NCI-H345 treated with DMSO at 0.1 percent for 48 hours (cell line): Measurements from ENCODE around the gene TMEM253.

Experiments
- DNase-seq: peaks from one replicate; lab custom pipeline; 2025; ENCODE audit not compliant: unreplicated experiment; lab: John Stamatoyannopoulos, UW

TMEM253 gene

GRCh38 chr14:21100931-21101330, at the start of gene TMEM253:
TMEM253 (plus strand) TSS chr14:21101066; CDS start chr14:21101344, 278 bp downstream.
- DNase-seq, result no peak

GRCh38 chr14:21053184-21054122, 47.4 kb upstream of the TMEM253 start:
- no peak for DNase-seq

- DNase-seq, result no peak
These were observed 46.6 kb upstream of the TMEM253 start for GRCh38 chr14:21054123-21054767.

GRCh38 chr14:21054768-21055145, 46.1 kb upstream of the TMEM253 start:
- DNase-seq, result no peak

DNA sequence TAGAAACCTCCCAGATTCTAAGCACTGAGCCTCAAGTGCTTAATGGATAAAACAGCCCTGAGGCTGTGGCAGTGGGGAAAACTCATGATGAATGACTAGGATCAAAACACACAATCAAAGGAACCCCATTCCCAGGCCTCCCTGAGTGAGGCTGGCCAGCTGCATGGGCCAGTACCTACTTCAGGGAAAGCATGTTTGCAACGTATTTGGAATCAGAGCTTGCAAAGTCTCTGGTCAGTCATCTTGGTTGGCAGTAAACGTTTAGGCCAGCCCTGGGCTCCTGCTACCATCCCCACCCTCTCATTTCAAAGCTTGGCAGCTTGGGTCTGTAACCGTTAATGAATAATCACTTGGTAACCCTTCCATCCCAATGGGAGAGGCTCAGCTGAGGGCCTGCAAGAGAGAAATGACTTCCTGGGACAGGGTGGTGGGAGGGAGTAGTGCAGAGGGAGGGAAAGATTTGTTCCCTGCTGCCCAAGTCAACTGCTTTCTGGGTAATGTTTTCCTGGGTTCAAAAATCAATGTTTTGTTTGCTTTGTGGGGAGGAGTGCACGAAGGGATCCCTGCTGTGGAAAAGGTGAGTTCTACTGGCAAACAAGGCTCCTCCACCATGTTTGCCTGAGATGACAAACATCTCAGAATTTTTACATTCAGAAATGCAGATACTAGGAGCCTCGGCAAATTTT, 45.3 kb upstream of the TMEM253 start:
- DNase-seq, result no peak

DNA sequence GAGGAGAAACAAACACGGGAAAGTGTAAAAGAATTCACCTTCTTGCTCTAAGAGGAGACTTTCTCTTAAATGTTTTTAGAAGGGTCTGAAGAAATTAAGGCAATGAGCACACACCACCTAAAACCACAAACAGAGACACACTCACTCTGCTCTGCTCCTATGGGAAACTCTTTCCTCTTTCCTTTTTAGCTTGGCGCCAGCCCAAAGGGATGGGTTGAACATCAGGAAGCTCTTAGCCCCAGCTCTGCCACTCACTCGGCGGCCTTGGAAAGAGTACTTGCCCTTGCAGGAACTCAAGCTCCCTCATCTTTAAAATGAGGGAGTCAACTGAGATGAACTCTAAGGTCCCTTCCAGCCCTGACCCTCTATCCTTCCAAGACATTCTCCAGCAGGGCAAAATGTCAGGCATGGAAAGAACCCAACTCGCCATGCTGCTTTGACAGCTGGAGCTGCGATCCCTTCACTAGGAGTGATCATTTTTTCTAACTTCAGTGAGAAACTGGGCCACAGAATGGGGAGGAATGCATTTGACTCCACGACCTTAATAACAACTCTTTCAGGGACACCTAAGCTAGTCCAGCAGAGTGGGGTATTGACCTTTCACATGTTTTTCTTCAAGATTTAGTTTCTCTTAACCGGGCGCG, 44.2 kb upstream of the TMEM253 start:
- no peak for DNase-seq

DNA sequence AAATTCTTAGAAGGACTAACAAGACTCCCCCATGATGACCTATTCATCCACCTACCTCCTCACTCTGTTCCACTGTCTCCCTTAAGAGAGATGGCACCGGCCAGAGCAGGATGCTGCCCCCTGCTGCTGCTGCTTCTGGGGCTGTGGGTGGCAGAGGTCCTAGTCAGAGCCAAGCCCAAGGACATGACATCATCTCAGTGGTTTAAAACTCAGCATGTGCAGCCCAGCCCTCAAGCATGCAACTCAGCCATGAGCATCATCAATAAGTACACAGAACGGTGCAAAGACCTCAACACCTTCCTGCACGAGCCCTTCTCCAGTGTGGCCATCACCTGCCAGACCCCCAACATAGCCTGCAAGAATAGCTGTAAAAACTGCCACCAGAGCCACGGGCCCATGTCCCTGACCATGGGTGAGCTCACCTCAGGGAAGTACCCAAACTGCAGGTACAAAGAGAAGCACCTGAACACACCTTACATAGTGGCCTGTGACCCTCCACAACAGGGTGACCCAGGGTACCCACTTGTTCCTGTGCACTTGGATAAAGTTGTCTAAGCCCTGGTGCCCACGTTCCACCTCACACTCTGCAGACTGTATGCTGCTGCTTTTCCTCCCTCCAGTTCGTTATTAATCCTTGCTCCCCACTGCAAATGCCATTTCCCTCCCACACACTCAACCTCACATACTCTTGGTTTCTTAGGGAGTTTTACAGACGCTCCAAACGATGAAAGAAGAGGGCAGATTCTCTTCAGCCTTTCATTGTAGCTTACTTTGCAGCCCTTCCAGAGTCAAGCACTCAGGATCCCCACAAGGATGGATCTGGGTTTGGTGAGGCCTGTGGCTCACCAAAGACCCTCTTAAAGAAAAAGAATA, 42.8 kb upstream of the TMEM253 start, which contains the start of gene RNASE8:
Gene RNASE8, plus strand, starts transcription at position 20 of the 873 bp plus-strand sequence. Its CDS starts 71 bp downstream, at position 91.
- DNase-seq, result no peak

DNA sequence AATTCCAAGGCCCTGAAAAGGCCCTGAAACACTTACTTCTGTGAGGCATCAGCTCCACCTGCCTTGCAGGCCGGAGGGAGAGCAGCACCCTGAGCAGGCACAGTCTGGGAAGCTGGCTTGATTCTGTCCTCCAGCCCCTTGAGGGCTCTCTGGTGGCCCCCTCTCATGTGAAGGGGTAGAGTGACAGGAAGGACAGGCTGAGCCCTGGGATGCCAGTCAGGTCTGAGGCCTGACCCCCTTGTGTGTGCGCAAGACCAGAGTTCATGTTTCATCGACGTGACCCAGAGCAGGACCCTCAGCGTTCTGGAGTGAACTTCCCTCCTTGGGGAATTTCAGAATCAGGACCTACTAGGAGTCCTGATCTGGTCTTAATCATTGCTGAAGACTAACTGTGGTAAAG, 42.0 kb upstream of the TMEM253 start:
- no peak for DNase-seq

DNA sequence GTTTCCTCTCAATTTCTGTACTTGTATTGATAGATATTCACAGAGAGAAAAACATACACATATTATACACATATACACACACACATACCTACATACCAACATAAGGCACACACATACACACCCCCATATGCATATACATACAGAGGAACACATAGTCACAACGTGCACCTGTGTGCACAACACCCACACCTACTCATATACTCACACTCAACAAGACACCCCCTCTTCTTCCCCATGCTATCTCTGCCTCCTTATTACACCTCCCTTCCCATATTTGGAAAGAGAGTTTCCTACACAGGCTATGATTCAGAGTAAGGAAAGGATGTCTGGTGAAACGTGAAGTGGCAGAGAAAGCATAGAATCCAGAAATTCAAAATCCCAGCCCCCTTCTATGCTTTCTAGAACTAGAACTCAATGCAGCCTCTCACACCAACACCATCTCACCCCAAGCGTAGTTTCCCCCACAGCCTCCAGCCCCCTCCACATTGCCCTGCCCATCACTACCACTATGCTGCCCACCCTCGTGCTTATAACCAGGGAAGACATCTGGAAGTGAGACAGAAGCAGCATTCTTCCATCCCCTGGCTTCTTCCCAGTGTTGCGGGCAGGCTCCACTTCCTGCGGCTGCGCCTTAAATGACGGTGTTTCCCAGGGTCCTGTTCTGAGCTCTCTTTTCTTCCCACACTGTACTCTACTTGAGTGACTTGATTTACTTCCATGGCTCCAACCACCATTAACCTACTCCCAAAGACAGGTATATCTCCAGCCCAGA, 40.8 kb upstream of the TMEM253 start:
- no peak for DNase-seq

GRCh38 chr14:21060614-21061346, 40.1 kb upstream of the TMEM253 start:
- DNase-seq, result no peak

DNA sequence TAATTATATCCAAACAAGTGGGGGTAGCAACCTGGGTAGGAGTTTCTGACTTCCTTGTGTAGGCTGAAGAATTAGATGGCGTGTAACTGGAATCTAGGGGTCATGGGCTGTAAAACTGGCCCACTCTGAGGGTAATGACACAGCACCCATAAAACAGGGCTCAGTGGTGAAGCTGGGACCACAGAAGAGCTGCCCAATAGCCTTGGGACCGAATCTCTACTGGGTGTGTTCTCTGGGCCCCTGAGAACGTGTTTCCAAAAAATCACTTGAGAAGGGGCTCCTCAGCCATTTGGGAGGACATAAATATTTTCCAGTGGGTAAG, 39.6 kb upstream of the TMEM253 start:
- no peak for DNase-seq

DNA sequence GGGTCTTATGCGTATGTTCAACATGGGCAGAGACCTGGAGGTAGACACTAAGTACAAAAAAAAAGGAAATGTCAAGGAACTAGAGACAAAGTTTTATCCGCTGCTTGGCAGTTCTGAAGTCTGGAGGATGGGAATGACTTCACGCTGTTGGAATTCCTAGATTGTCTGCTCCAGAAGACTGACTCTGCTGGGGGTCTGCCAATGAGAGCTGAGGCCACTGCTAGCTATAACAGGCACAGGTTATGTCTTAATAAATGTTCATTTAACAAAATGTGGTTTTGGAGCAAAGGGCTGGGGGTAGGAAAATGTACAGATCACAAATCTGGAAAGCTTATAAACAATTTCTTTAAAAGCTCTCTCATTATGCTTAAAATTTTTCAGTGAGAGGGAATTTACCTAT, 37.4 kb upstream of the TMEM253 start:
- no peak for DNase-seq

GRCh38 chr14:21066882-21067502, 33.9 kb upstream of the TMEM253 start:
- no peak for DNase-seq

GRCh38 chr14:21068521-21069387, 32.1 kb upstream of the TMEM253 start:
- DNase-seq, result peak; percentile 59

DNA sequence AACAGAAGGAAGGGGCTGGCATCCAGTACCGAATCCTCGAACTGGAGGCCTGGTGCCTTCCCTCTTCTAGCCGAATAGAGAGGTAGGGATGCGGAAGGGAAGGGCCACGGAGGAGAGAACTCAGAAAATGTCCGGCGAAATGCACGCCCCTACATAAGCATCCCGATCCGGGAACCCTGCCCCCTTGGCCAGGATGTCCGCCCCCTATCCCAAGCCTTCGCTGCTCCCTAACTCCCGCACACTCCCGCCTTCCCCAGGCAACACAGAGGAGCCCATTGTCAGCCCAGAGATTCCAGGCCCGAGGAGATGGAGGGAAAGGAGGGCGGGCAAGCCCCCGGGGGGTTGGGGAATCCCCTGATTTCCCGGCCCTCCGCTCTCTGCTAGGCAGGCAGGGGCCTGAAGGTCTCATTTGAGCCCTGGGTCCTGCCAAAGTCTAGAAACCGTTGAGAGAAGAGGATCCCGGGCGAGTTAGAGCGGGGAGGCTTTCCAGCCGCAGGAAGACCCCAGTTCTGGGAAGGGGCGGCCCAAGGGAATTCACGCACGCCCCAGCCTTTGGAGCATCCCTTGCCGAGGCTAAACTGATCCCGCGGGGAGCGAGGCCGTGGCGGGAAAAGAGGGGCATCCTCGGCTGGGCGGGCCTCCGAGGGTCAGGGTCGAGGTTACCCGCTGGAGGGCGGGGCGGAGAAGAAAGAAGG, 31.3 kb upstream of the TMEM253 start:
- DNase-seq, result peak; percentile 46

GRCh38 chr14:21070083-21070609, 30.7 kb upstream of the TMEM253 start, which contains the start of gene ARHGEF40:
ARHGEF40 (plus strand) TSS chr14:21070304; CDS start chr14:21070397, 93 bp downstream.
- no peak for DNase-seq
